IMR-90 (cell line): Measurements from ENCODE around the gene TBC1D1. TPM values are rescaled to one million over a fixed set of nuclear protein-coding genes. Genes with fewer than 3 reads are reported as not detected.

ENCODE experiments used
- ATAC-seq: fragments of 200-7000 bp; cut with Tn5 transposase; 2 replicates; pipeline ENCODE4 v1.9.1; 2020; ENCODE audit warnings: low read depth, mild to moderate bottlenecking, moderate library complexity
- BruUV-seq: library from RNA; stranded (reverse); fragments of 400-500 nt; replicated peaks from 2 replicates; lab custom pipeline; 2021; lab: Mats Ljungman, UMichigan
- CTCF ChIA-PET: fragments of 300-600 bp; formaldehyde crosslinking; extraction: SDS; loops from one replicate; lab custom pipeline; 2021; ENCODE audit warnings: antibody characterized with exemption; lab: Yijun Ruan, JAX
- POLR2A ChIA-PET: fragments of 300-600 bp; sonication (Branson Sonifier 250); formaldehyde crosslinking; loops from one replicate; lab custom pipeline; 2022; ENCODE audit warnings: antibody characterized with exemption; ENCODE audit not compliant: unreplicated experiment; lab: Charles Lee
- DNase-seq: peaks from one replicate; pipeline ENCODE4 v3.0.0; 2013
- H2AFZ ChIP-seq: replicated peaks from 2 replicates; pipeline ENCODE3; 2013; ENCODE audit warnings: low read length, mild to moderate bottlenecking; ENCODE audit not compliant: poor library complexity
- H2AK5ac ChIP-seq: 2 replicates; pipeline ENCODE4 v1.6.1; 2013; ENCODE audit warnings: low read depth, low read length, inconsistent platforms
- H2AK9ac ChIP-seq: replicated peaks from 2 replicates; pipeline ENCODE3; 2013; ENCODE audit warnings: mild to moderate bottlenecking, low read depth, low read length, moderate library complexity; ENCODE audit not compliant: poor library complexity
- H2BK120ac ChIP-seq: 2 replicates; pipeline ENCODE4 v1.6.1; 2013; ENCODE audit warnings: low read depth, low read length, inconsistent platforms
- H2BK15ac ChIP-seq: 3 replicates; pipeline ENCODE4 v1.6.1; 2013; ENCODE audit warnings: low read depth, low read length, inconsistent platforms
- H2BK20ac ChIP-seq: 2 replicates; pipeline ENCODE4 v1.6.1; 2013; ENCODE audit warnings: low read depth, mild to moderate bottlenecking, inconsistent platforms, low read length, moderate library complexity
- H2BK5ac ChIP-seq: 2 replicates; pipeline ENCODE4 v1.6.1; 2013; ENCODE audit warnings: mild to moderate bottlenecking, low read depth, low read length, inconsistent platforms; ENCODE audit not compliant: poor library complexity, severe bottlenecking
- H3K14ac ChIP-seq: replicated peaks from 2 replicates; pipeline ENCODE4 v1.6.1; 2013; ENCODE audit warnings: low read depth, low read length, inconsistent platforms
- H3K18ac ChIP-seq: 2 replicates; pipeline ENCODE4 v1.6.1; 2013; ENCODE audit warnings: low read depth, low read length, control low read depth
- H3K23ac ChIP-seq: 2 replicates; pipeline ENCODE4 v1.6.1; 2013; ENCODE audit warnings: low read depth, low read length, inconsistent platforms
- H3K27ac ChIP-seq: 2 replicates; pipeline ENCODE4 v1.5.1; 2013; ENCODE audit warnings: mild to moderate bottlenecking, control low read depth, low read length; ENCODE audit not compliant: insufficient read depth
- H3K27me3 ChIP-seq: 2 replicates; pipeline ENCODE4 v1.6.1; 2013; ENCODE audit warnings: low read length; ENCODE audit not compliant: control insufficient read depth, insufficient read depth
- H3K36me3 ChIP-seq: 2 replicates; pipeline ENCODE4 v1.6.1; 2013; ENCODE audit warnings: low read length, mixed read lengths; ENCODE audit not compliant: control insufficient read depth, insufficient read depth
- H3K4ac ChIP-seq: 2 replicates; pipeline ENCODE4 v1.6.1; 2013; ENCODE audit warnings: low read depth, low read length, inconsistent platforms
- H3K4me1 ChIP-seq: 2 replicates; pipeline ENCODE4 v1.6.1; 2013; ENCODE audit warnings: low read length, mixed read lengths; ENCODE audit not compliant: control insufficient read depth, insufficient read depth
- H3K4me2 ChIP-seq: 2 replicates; pipeline ENCODE4 v1.6.1; 2013; ENCODE audit warnings: low read depth, mild to moderate bottlenecking, control low read depth, low read length, moderate library complexity
- H3K4me3 ChIP-seq: 2 replicates; pipeline ENCODE4 v1.5.1; 2013; ENCODE audit warnings: low read depth, mild to moderate bottlenecking, control low read depth, low read length, moderate library complexity; ENCODE audit not compliant: insufficient read depth
- H3K56ac ChIP-seq: 2 replicates; pipeline ENCODE4 v1.6.1; 2013; ENCODE audit warnings: low read length, inconsistent platforms; ENCODE audit not compliant: insufficient read depth; ENCODE audit errors: extremely low read depth
- H3K79me1 ChIP-seq, 2 experiments: 2 replicates each; pipeline ENCODE4 v1.6.1; 2013; ENCODE audit warnings: low read length in 2 of 2, inconsistent platforms in 1 of 2, low read depth in 1 of 2
- H3K9ac ChIP-seq: 2 replicates; pipeline ENCODE4 v1.6.1; 2013; ENCODE audit warnings: low read depth, low read length, control low read depth
- H3K9me1 ChIP-seq: 2 replicates; pipeline ENCODE4 v1.6.1; 2013; ENCODE audit warnings: low read length, inconsistent platforms; ENCODE audit not compliant: insufficient read depth
- H3K9me3 ChIP-seq: 2 replicates; pipeline ENCODE4 v1.6.1; 2013; ENCODE audit warnings: low read length; ENCODE audit not compliant: control insufficient read depth, insufficient read depth
- H4K20me1 ChIP-seq: 2 replicates; pipeline ENCODE4 v1.6.1; 2013; ENCODE audit warnings: low read length, inconsistent platforms; ENCODE audit not compliant: insufficient read depth
- H4K5ac ChIP-seq: 2 replicates; pipeline ENCODE4 v1.6.1; 2013; ENCODE audit warnings: mild to moderate bottlenecking, low read depth, low read length, control low read depth
- H4K8ac ChIP-seq, 2 experiments: 2 replicates each; pipeline ENCODE4 v1.6.1; 2013; ENCODE audit warnings: low read depth in 2 of 2, low read length in 2 of 2, control low read depth in 1 of 2, inconsistent platforms in 1 of 2
- H4K91ac ChIP-seq: 2 replicates; pipeline ENCODE4 v1.6.1; 2013; ENCODE audit warnings: low read depth, low read length, inconsistent platforms; ENCODE audit not compliant: insufficient read depth
- BHLHE40 ChIP-seq: fragments of 150-350 bp; IDR thresholded peaks from 2 replicates; pipeline ENCODE4 v1.6.1; 2016; ENCODE audit warnings: mild to moderate bottlenecking, low read depth, low read length
- FOS ChIP-seq: fragments of 150-350 bp; IDR thresholded peaks from 2 replicates; pipeline ENCODE4 v1.6.1; 2016; ENCODE audit warnings: low read depth, low read length
- MAZ ChIP-seq: IDR thresholded peaks from 2 replicates; pipeline ENCODE4 v1.6.1; 2012; ENCODE audit warnings: low read depth, mild to moderate bottlenecking, low read length, improper control_type of control experiment, moderate library complexity, borderline replicate concordance
- RAD21 ChIP-seq: IDR thresholded peaks from 2 replicates; pipeline ENCODE4 v1.6.1; 2012; ENCODE audit warnings: low read length, improper control_type of control experiment
- RFX5 ChIP-seq: IDR thresholded peaks from 2 replicates; pipeline ENCODE4 v1.8.0; 2012; ENCODE audit warnings: low read depth, mild to moderate bottlenecking, low read length, moderate library complexity
- SMC3 ChIP-seq: fragments of 150-350 bp; IDR thresholded peaks from 2 replicates; pipeline ENCODE4 v1.6.1; 2016; ENCODE audit warnings: low read depth, mild to moderate bottlenecking, antibody characterized with exemption, low read length, moderate library complexity
- WGBS, 2 experiments: methylation state at CpG; one replicate each; pipeline versions ENCODE4 v1.1.5 to v1.1.7; 2013; ENCODE audit warnings: missing lambda C conversion rate in 2 of 2; ENCODE audit not compliant: insufficient read length in 1 of 2; ENCODE audit errors: extremely low coverage in 2 of 2; 5-methylcytosine and 5-hydroxymethylcytosine counted together
- dilution Hi-C: fragments of 300-500 bp; cut with HindIII; formaldehyde crosslinking; loops from one replicate; pipeline ENCODE4 v1.14.3; 2018; ENCODE audit warnings: low sequenced_read_pairs; ENCODE audit not compliant: unreplicated experiment
- in situ Hi-C: fragments of 300-500 bp; cut with MboI; formaldehyde crosslinking; loops from 3 replicates; pipeline ENCODE4 v1.14.3; 2019; ENCODE audit warnings: low sequenced_read_pairs, inconsistent platforms, mixed read lengths
- intact Hi-C: fragments of 100-400 bp; cut with micrococcal nuclease; formaldehyde crosslinking; loops from 2 replicates; pipeline ENCODE4 v1.10.0; 2022
- polyA plus RNA-seq, 3 experiments: library from polyadenylated mRNA; depleted of rRNA; stranded (reverse); fragments of >200 nt; gene quantifications; 2 replicates each; pipeline ENCODE4 v1.2.3, GENCODE V29; 2012; ENCODE audit warnings: low replicate concordance in 1 of 3
- total RNA-seq: library from RNA; depleted of rRNA; stranded (reverse); fragments of >200 nt; gene quantifications from 2 replicates; pipeline ENCODE4 v1.2.3, GENCODE V29; 2012
- TF ChIP-seq, protein P1 (sequence below): fragments of 150-350 bp; IDR thresholded peaks from 2 replicates; pipeline ENCODE4 v1.6.1; 2017; ENCODE audit warnings: mild to moderate bottlenecking, antibody characterized with exemption, low read length, low read depth

The TBC1D1 gene
- total and polyA plus RNA-seq, 2 of the 4 experiments (the other 2 are of a cell fraction), result 42.4 to 104 TPM

GRCh38 chr4:38154681-38155588 lies 264.1 kb downstream of the TBC1D1 start:
- intact Hi-C loops (no loop called here), dilution Hi-C loops (no loop called here), in situ Hi-C loops (no loop called here)
- POLR2A ChIA-PET, result interaction anchor here (0.5 to 0.6 kb wide), 2 partner anchors 13 to 76 kb away, joined by 3 to 8 read pairs; no protein-coding TSS in a partner anchor
- no peaks in the 10 kb centered on the region for H3K9me3 ChIP-seq
- H3K27ac ChIP-seq, result no peak overlapping the region
- H3K36me3 ChIP-seq, result no peaks in the 10 kb centered on the region
- H3K9ac ChIP-seq, result no peak overlapping the region
- ATAC-seq (no peak), DNase-seq (no peak)
- BruUV-seq, result no TSS peak
- no peak overlapping the region for H3K4ac ChIP-seq
- H4K8ac ChIP-seq, result no peak overlapping the region
- no peak overlapping the region for H3K18ac ChIP-seq
- no peak overlapping the region for H2BK20ac ChIP-seq
- no peak overlapping the region for H3K14ac ChIP-seq
- no peak overlapping the region for H4K5ac ChIP-seq
- peaks cover 15% of the 10 kb centered on the region for H3K9me1 ChIP-seq
- no peak overlapping the region for H2BK15ac ChIP-seq
- H3K79me1 ChIP-seq, result no peaks in the 10 kb centered on the region; a peak in 1 of 4 replicates
- H3K23ac ChIP-seq, result no peak overlapping the region
- no peak overlapping the region for H2BK5ac ChIP-seq
- no peaks in the 10 kb centered on the region for H3K27me3 ChIP-seq
- no peak overlapping the region for H4K91ac ChIP-seq
- CTCF ChIA-PET, result interaction anchor here (0.6 to 1.3 kb wide), 3 partner anchors 25 to 86 kb away, joined by 3 to 5 read pairs (median 3); no protein-coding TSS in a partner anchor
- TF ChIP-seq, protein P1, sequence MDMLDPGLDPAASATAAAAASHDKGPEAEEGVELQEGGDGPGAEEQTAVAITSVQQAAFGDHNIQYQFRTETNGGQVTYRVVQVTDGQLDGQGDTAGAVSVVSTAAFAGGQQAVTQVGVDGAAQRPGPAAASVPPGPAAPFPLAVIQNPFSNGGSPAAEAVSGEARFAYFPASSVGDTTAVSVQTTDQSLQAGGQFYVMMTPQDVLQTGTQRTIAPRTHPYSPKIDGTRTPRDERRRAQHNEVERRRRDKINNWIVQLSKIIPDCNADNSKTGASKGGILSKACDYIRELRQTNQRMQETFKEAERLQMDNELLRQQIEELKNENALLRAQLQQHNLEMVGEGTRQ, result no peak
- TF ChIP-seq BHLHE40 (no peak), FOS (no peak), SMC3 (no peak), RAD21 (no peak), RFX5 (no peak), MAZ (no peak)
- peak overlapping the region; percentile 49; the same call in 1 of the 2 replicates for H2BK120ac ChIP-seq
- no peak overlapping the region for H3K4me2 ChIP-seq
- no peak overlapping the region for H2AFZ ChIP-seq
- peaks cover 17% of the 10 kb centered on the region for H3K4me1 ChIP-seq
- H2AK5ac ChIP-seq, result peak overlapping the region; percentile 47; the same call in 1 of the 2 replicates
- 78% methylated on average over 5 of the region's 17 CpGs; no CpG with 5 or more reads in 1 of the 2 experiments for WGBS, 2 experiments
- H2AK9ac ChIP-seq, result no peak overlapping the region
- no peaks in the 10 kb centered on the region for H4K20me1 ChIP-seq
- no peak overlapping the region for H3K4me3 ChIP-seq
- no peak overlapping the region for H3K56ac ChIP-seq
